ACC112 (cell line): ENCODE data around the gene PPP6R3.

Experiments
- H2AFZ ChIP-seq: fragments of 200-600 bp; sonication (generic); one replicate; pipeline ENCODE4 v1.6.0; 2017; ENCODE audit warnings: antibody characterized with exemption, low read length; ENCODE audit not compliant: unreplicated experiment
- H3K27ac ChIP-seq: fragments of 200-600 bp; sonication (generic); 2 replicates; pipeline ENCODE4 v1.5.1; 2014; ENCODE audit warnings: low read depth, mild to moderate bottlenecking, antibody characterized with exemption, low read length, moderate library complexity
- H3K27me3 ChIP-seq: fragments of 200-600 bp; sonication (generic); 2 replicates; pipeline ENCODE4 v1.6.1; 2014; ENCODE audit warnings: mild to moderate bottlenecking, antibody characterized with exemption, low read length, moderate library complexity, mixed read lengths; ENCODE audit not compliant: insufficient read depth
- H3K36me3 ChIP-seq: fragments of 200-600 bp; sonication (generic); 2 replicates; pipeline ENCODE4 v1.6.1; 2016; ENCODE audit warnings: mild to moderate bottlenecking, antibody characterized with exemption, low read length, moderate library complexity, mixed read lengths; ENCODE audit not compliant: insufficient read depth
- H3K4me1 ChIP-seq: fragments of 200-600 bp; sonication (generic); one replicate; pipeline ENCODE4 v1.6.1; 2016; ENCODE audit warnings: low read length, mixed read lengths; ENCODE audit not compliant: insufficient read depth, unreplicated experiment, control insufficient read depth
- H3K4me3 ChIP-seq: fragments of 200-600 bp; sonication (generic); 2 replicates; pipeline ENCODE4 v1.5.1; 2014; ENCODE audit warnings: mild to moderate bottlenecking, low read depth, low read length
- H3K79me2 ChIP-seq: fragments of 200-600 bp; sonication (generic); one replicate; pipeline ENCODE4 v1.6.0; 2016; ENCODE audit warnings: low read length; ENCODE audit not compliant: control insufficient read depth, unreplicated experiment, insufficient read depth

The PPP6R3 gene

DNA sequence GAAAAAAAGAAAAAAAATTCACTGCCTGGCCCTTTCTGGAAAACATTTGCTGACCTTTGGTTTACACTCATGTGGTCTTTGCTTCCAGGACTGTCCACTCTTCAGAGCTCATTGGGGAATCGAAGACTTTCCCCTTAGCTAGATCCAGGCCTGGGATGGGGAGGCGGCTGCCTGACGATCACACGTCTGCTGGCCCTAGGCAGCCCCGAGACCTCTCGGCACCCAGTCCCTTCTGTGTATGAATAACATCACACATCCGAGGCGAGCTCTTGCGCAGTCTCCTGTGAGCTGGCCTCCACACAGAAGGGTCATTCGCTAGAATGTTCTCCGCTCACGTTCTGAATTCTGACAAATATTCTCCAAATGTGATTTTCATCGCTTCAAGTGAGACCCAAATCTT, 198.1 kb downstream of the PPP6R3 start:
- no peaks in the 10 kb centered on the region for H3K79me2 ChIP-seq
- H3K27me3 ChIP-seq, result peaks cover 41% of the 10 kb centered on the region
- H3K27ac ChIP-seq, result peak overlapping the region; percentile 76
- H2AFZ ChIP-seq, result no peak overlapping the region
- peaks cover 12% of the 10 kb centered on the region for H3K4me1 ChIP-seq
- H3K36me3 ChIP-seq, result no peaks in the 10 kb centered on the region
- H3K4me3 ChIP-seq, result peak overlapping the region; percentile 49

DNA sequence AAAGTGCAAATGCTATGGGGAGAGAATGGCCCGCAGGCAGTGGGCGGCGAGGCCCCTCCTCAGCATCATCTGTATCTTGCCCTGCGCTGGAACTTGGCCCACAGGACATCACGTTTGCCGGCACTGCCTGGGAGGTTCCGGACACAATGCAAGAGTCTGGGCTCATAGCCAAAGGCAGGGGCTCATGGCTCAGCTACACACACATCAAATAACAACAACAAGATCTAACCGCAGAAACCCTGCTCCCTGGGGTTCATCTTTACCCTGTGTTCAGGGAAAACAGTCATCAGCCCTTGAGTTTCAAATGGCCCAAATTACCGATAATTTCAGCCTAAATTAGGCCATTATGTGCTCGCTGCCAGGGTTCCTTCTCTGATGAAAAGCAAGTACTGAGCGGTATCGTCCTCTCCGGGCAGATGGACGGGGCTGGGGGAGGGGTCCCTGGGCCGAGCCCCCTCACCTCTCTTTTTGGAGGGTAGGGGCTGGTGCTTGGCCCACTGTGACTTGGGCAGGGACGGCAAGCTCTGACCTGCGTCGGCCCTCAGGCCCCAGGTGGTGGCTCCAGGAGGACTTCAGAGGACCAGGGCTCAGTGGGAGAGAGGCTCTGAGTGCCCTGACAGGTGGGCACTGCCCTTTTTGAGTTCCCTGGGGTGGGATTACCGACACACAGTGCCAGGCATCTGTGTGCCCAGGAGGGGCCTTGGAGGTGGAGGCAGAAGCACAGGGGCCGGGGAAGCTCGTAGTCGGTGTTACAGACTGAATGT, 198.8 kb downstream of the PPP6R3 start:
- Histone ChIP-seq H3K79me2 (no peaks in the 10 kb centered on the region), H3K27ac (peak overlapping the region; percentile 76), H3K4me1 (peaks cover 12% of the 10 kb centered on the region), H3K4me3 (peak overlapping the region; percentile 52), H2AFZ (no peak overlapping the region), H3K27me3 (peaks cover 46% of the 10 kb centered on the region), H3K36me3 (no peaks in the 10 kb centered on the region)

DNA sequence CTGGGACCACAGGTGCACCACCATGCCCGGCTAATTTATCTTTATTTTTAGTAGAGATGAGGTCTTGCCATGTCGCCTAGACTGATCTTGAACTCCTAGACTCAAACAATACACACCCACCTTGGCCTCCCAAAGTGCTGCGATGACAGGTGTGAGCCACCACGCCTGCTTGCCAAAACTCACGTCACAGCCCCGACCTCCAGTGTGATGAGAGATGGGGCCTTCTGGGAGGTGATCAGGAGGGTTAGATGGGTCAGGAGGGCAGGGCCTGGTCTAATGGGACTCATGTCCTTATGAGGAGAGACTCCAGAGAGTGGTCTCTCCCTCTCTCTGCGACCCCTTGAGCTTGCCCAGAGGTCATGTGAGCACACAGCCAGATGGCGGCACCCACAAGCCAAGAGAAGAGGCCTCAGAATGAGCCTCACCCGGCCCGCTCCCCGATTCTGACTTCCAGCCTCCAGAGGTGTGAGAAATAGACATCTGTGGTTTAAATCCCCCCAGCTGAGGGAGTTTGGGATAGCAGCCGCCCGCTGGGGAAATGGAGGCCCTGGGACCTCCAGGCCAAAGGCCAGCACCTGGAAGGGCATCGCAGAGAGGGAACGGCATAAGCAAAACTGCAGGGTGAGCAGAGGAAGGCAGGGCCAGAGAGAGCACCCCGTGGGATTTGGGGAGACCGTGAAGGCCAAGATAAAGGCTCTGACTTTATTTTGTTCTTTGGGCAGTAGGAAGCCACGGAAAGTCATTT, 199.7 kb downstream of the PPP6R3 start:
- Histone ChIP-seq H3K4me1 (peaks cover 12% of the 10 kb centered on the region), H3K27ac (no peak overlapping the region), H3K4me3 (no peak overlapping the region), H3K36me3 (no peaks in the 10 kb centered on the region), H2AFZ (no peak overlapping the region), H3K79me2 (no peaks in the 10 kb centered on the region), H3K27me3 (peaks cover 47% of the 10 kb centered on the region)

DNA sequence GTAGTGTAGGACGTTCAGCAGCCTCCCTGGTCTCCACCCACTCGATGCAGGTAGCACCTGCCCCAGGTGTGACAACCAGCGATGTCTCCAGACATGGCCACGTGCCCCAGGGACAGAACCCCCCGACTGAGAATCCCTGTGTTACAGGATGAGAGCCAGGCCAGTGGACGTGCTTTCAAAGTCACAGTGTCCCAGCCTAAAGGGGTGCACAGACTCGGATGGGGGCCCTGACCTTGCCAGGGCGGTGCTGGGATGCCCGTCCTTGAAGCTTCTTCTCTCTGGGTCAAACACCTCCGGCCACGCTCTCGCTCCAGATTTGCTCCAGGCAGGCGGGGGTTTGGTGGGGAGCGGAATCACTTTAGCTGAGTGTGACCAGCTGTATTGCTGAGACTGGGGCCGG, 200.5 kb downstream of the PPP6R3 start:
- H3K27ac ChIP-seq, result no peak overlapping the region
- peaks cover 43% of the 10 kb centered on the region for H3K27me3 ChIP-seq
- H3K4me1 ChIP-seq, result peaks cover 12% of the 10 kb centered on the region
- H3K79me2 ChIP-seq, result no peaks in the 10 kb centered on the region
- H2AFZ ChIP-seq, result no peak overlapping the region
- no peaks in the 10 kb centered on the region for H3K36me3 ChIP-seq
- no peak overlapping the region for H3K4me3 ChIP-seq

DNA sequence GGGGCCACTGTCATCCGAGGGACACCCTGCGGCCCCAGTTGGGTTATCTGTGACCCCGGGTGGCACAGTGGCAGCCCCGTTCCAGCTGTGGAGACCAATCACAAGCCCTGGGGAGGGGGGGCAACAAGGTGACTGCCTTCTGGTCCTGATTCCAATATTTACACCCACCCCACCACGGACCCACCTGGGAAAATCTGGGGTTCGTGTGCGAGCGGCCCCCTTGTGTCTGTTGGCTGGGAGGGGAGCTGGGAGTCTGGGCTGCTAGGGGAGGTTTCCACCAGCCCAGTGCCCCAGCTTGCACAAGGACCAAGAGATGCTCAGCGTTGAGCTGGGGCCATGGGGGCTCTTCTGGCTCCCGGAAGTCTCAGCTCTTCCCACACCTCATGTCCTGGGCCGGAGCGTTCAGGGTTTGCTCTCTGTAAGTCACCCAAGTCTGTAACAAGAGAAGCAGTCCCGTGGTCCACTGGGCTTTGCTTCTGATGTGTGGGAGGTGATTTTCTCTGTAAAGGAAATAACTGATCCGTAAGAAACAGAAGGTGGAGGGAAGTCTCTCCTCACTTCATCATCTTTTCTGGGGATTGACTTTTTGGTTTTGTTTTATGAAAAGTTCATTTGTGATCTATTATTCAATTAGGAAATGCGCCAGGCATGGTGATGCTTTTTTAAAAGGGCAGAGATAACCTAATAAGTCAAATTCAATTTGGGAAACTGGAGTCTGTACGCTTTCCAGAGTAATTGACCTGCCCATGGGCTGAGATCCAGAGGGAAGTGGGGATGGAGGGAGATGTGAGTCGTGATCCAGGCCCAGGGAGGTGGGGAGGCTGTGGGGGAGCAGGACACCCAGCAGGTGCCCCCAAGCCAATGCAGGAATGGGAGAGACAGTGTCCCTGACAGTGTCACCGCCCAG, 201.4 kb downstream of the PPP6R3 start:
- peaks cover 48% of the 10 kb centered on the region for H3K27me3 ChIP-seq
- H3K79me2 ChIP-seq, result no peaks in the 10 kb centered on the region
- no peak overlapping the region for H2AFZ ChIP-seq
- H3K4me3 ChIP-seq, result no peak overlapping the region
- no peaks in the 10 kb centered on the region for H3K36me3 ChIP-seq
- H3K4me1 ChIP-seq, result peaks cover 12% of the 10 kb centered on the region
- no peak overlapping the region for H3K27ac ChIP-seq

DNA sequence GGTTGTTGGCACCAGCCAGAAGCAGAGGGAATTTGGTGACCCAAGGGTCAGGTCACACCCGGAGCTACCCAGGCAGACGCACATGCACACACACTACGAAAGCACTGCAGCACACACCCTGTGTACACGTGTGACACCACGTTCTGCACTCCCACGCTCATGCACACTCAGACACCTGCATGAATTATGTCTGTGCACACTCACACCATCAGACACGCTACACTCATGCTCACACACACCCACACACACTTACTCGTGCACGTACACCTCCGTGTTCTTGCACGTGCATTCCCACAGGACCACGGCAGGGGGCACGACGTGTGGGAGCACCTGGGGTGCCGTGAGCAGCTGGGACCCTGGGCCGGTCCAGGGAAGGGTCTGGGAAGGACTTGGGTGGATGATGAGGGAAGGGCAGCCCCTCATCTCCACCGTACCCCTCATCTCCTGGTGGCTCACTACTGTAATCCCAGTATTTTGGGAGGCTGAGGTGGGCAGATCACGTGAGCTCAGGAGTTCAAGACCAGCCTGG, 203.0 kb downstream of the PPP6R3 start:
- Histone ChIP-seq H2AFZ (no peak overlapping the region), H3K4me3 (no peak overlapping the region), H3K36me3 (no peaks in the 10 kb centered on the region), H3K27ac (no peak overlapping the region), H3K79me2 (no peaks in the 10 kb centered on the region), H3K27me3 (peaks cover 48% of the 10 kb centered on the region), H3K4me1 (peaks cover 11% of the 10 kb centered on the region)

DNA sequence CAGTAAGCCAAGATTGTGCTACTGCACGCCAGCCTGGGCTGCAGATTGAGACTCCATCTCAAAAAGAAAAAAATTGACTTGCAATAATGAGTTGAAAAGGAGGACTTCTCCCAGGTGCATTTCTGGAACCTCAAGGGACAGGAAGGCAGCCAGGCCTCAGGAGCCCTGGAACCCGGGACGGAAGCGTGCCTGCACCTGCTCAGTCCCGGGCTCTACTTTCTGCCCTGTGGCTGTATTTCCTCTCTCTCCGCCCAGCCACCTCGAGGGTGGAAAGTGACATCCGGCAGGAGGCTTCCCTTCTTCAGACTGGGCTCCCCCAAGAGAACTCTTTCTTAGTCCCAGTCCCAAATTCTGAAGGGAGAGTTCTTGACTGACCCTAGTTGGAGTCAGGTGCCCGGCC, 203.6 kb downstream of the PPP6R3 start:
- H3K4me1 ChIP-seq, result peaks cover 6% of the 10 kb centered on the region
- H3K79me2 ChIP-seq, result no peaks in the 10 kb centered on the region
- H3K36me3 ChIP-seq, result no peaks in the 10 kb centered on the region
- H3K27me3 ChIP-seq, result peaks cover 48% of the 10 kb centered on the region
- no peak overlapping the region for H2AFZ ChIP-seq
- no peak overlapping the region for H3K27ac ChIP-seq
- no peak overlapping the region for H3K4me3 ChIP-seq

DNA sequence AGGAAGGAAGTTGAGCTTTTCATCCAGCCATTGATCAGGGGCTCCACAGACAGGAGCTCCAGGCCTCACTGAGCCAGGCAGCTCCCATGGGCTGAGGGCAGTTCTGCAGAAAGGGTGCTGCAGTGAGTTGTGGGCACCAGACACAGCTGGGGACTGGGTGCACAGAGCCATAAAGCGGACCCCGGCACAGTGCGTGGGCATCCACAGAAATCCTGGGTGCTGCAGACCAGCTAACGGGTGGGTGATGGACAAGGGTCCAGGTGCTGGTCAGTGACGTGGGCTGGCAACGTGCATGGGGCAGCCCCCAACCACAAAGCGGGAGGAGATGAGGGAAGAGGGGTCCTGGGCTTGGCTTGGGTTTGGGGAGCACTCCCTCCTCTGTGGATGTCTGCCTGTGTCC, 204.4 kb downstream of the PPP6R3 start:
- H3K36me3 ChIP-seq, result no peaks in the 10 kb centered on the region
- H3K4me1 ChIP-seq, result no peaks in the 10 kb centered on the region
- H2AFZ ChIP-seq, result no peak overlapping the region
- no peak overlapping the region for H3K27ac ChIP-seq
- peaks cover 48% of the 10 kb centered on the region for H3K27me3 ChIP-seq
- no peaks in the 10 kb centered on the region for H3K79me2 ChIP-seq
- no peak overlapping the region for H3K4me3 ChIP-seq
